Amniotic stem cell (primary cell): ENCODE data around the gene SPATS2.
"Not testable (repeated sequence)": the region's sequence is repeated elsewhere in the genome, so short reads cannot be mapped to it uniquely, and the experiment has no call there.

Experiments
- DNase-seq: peaks from one replicate; lab custom pipeline; 2025; lab: John Stamatoyannopoulos, UW

Gene SPATS2

GRCh38 chr12:49465132-49465531 is 97.9 kb downstream of the SPATS2 start:
- DNase-seq = no peak

- DNase-seq = no peak
These were observed 103.7 kb downstream of the SPATS2 start for GRCh38 chr12:49470986-49471385.

DNA sequence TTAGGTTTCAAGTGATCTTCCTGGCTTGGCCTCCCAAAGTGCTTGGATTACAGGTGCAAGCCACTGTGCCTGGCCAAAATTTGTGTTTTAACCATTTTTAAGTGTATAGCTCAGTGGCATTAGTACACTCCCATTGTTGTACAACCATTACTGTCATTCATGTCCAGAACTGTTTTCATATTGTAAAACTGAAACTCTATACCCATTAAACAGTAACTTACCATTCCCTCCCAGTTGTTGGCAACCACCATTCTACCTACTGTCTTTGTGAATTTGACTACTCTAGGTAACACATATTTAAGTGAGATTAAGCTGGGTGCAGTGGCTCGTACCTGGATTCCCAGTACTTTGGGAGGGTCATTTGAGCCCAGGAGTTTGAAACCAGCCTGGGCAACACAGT is 104.3 kb downstream of the SPATS2 start:
- no peak for DNase-seq

DNA sequence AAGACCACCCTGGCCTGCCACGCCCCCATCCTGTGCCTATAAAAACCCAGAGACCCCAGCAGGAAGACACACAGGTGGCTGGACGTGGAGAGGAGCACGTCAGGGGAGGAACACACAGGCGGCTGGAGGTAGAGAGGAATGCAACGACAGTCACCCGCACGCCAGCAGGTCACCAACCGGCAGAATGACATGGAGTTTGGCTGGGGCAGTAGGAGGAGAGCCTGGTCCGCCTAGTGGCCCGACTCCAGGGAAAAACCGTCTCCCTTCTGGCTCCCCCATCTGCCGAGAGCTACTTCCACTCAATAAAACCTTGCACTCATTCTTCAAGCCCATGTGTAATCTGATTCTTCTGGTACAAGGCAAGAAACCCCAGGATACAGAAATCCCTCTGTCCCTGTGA is 108.8 kb downstream of the SPATS2 start:
- DNase-seq = no peak

- DNase-seq = no peak
These were observed 111.8 kb downstream of the SPATS2 start for GRCh38 chr12:49478949-49479664.

GRCh38 chr12:49482095-49483051 is 115.1 kb downstream of the SPATS2 start:
- DNase-seq = no peak

DNA sequence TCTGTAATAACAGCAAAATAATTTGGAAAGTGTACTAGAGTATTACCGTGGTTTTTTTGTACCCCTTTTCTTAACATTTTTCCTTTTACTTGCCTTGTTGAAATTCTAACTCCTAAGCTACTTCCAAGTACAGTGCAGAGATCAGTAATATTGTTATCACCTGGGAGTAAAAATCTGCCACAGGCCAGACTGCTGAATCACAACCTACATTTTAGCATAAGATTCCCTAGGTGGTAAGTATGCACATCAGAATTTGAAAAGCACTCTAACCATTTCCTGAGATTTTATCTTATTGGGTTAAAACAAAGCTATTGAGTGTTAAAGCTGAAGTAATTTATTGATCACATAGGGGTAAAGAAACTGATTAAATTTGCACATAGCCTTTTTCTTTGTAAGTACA is 116.4 kb downstream of the SPATS2 start:
- DNase-seq = no peak

DNA sequence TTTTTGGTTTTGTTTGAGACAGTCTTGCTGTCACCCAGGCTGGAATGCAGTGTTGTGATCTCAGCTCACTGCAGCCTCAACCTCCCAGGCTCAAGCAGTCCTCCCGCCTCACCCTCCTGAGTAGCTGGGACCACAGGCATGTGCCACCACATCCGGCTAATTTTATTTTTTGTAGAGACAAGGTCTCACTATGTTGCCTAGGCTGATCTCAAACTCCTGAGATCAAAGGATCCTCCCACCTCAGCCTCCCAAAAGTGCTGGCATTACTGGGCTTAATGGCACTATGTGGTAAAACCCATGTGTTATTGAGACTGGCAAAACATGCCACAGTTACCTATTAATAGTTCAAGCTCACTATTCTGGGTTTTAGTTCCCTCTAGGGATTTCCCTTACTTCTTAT is 120.3 kb downstream of the SPATS2 start:
- DNase-seq = no peak

- DNase-seq = no peak
These were observed 121.9 kb downstream of the SPATS2 start for GRCh38 chr12:49489154-49489553.

GRCh38 chr12:49489720-49490119 is 122.5 kb downstream of the SPATS2 start:
- DNase-seq = peak; percentile 17

DNA sequence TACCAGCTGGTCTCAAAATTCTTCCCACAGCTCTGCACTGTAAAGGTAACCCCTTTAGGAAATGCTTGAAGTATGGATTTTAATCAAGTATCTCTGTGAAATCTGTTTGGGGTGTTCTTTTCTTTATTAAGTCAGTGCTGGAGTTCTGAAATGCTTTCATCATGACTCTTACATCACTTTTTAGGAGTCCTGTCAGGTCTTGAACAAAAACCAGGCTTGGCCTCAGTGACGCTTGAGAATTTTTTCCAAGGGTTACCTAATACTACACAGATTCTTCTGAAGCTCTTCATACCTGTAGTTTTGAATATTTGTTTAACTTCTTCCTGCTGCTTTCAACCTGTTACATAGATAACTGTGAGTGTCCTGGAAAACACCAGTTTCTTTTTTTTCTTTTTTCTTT is 124.6 kb downstream of the SPATS2 start:
- DNase-seq = no peak

DNA sequence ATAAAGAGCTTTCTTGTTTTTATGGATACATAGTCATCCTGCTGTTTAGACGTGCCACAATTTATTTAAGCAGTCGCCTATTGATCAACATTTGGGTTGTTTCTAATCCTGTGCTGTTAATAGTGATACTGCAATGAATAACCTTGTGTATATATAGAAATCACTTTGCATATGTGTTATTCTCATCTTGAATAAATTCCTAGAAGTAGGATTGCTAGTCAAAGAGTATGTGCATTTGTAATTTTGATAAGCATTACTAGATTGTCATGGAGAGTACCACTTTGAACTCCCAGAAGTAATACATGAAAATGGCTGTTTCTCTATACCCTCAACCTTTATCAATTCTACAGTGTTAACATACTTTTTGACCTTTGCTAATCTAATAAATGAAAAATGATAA is 126.6 kb downstream of the SPATS2 start:
- DNase-seq = no peak

- no peak for DNase-seq
These were observed 129.4 kb downstream of the SPATS2 start for GRCh38 chr12:49496417-49497360.

DNA sequence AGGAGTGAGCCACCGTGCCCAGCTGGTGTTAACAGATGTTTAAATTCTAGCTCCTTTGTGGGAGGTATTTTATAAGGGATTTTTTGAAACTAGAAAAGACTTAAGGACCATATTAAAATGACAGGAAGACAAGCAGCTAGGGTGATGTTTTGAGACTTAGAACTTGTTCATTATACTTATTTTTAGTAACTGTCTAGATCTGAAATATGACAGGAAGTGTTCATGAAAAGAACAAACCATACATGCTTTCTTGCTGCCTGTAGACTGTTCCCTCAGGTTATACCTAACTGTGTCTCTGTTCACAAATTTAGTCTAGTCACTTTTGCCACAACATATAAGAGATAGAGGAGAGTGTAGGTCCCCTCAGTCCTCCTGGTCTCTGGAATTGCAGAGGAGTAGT is 134.6 kb downstream of the SPATS2 start:
- DNase-seq = no peak

DNA sequence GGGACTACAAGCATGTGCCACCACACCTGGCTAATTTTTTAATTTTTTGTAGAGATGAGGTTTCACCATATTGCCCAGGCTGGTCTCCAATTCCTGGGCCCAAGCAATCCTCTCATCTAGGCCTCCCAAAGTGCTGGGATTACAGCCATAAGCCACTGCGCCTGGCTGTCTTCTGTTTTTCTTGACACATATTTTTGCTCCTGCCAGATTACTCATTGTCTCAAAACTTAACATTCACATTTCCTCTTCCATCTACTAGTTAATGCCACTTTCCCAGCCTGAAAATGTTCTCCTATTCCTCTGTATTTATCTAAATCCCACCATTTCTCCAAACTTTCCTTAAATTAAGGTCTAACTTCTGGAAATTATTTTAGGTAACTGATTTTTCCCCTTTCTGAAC is 135.3 kb downstream of the SPATS2 start:
- no peak for DNase-seq

DNA sequence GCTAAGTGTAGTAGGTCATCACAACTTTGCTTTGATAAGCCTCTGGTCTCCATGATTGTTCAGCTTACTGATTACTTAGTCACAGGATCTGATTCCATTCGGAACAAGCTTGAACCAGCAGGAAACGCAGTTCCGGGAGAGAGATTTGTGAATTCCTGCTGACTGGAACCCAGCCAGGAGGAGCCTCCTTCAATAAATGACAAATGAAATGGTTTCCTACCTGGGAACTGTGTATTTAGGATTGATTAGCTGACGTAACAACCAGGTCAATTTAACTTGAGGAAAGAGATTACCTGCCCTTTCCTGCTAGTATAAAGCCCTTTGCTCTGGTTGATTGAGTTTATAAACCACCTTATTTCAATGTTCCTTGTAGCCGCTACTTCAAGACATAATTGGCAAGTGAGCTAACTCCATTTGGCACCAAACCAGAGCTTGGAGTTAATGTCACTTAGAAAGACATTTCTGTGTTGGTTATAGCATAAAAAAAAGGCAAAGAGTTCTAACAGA is 136.5 kb downstream of the SPATS2 start:
- DNase-seq = peak; percentile 13

DNA sequence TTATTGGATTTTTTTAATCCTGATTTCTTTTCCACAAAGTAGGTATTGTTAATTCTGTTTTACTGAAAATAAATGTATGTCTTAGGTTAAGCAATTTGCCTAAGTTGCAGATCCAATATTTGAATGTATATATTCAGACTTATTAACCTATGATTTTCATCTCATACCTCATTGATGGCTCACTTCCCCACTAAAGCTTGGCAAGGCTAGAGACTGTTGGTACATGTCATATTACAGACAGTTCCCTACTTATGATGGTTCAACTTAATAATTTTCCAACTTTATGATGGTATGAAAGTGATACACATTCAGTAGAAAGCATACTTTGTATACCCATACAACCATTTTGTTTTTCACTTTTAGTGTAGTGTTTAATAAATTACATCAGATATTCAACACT is 138.4 kb downstream of the SPATS2 start:
- no peak for DNase-seq

- DNase-seq = peak; percentile 76
These were observed 139.9 kb downstream of the SPATS2 start for GRCh38 chr12:49507139-49507538.

DNA sequence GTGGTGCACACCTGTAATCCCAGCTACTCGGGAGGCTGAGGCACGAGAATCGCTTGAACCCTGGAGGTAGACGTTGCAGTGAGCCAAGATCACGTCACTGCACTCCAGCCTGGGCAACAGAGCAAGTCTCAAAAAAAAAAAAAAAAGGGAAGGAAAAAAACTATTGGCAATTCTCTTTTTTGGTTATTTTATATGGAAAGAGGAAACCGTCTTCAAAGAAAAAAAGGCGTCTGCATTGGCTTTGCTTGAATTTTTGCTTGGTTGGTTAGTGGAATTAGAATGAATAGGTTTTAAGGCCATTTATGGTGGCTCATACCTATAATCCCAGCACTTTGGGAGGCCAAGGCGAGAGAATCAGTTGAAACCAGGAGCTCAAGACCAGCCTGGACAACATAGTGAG is 142.4 kb downstream of the SPATS2 start:
- DNase-seq = not testable (repeated sequence)

- DNase-seq = no peak
These were observed 144.1 kb downstream of the SPATS2 start for GRCh38 chr12:49511410-49511809.

DNA sequence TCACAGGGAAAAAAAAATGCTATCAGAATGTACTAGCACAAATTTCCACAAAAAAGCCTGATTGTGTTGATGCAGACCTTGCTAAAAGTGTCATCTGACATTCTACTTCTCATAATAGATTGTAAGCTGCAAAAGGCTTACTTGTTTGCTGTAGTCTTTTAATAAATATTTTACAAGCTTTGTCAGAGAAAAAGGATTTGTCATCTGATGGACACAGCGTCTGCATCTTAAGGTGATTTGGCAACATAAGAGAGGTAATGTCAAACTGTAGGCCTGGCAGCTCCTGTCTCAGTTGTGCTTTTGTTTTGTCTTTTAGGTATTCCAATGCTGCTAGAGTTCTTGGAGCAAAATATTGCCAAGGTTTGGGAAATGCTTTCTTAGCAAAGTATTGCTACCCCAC is 145.3 kb downstream of the SPATS2 start:
- DNase-seq = no peak

DNA sequence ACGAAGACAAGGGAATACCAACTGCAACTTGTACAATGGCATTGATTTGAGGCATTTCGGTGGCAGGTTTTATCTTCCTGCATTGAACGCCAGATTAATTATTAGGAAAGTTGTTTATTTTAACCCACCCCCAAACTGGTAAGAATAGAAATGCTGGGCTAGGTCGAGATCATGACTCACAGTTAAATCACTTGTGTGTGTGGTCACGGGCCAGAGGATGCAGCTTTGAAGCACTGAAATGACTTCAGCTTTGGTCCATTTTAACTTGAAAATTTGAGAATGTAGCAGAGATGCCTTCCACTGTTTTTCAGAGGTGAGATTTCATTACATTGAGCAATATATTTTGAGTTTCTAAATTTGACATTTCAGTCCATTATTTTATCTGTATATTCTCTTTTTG is 148.0 kb downstream of the SPATS2 start:
- DNase-seq = peak; percentile 43
